NCI-H1048 (cell line): ENCODE data around the gene GRK3.
"Not testable (repeated sequence)": the region's sequence is repeated elsewhere in the genome, so short reads cannot be mapped to it uniquely, and the experiment has no call there.

Experiments used
- DNase-seq: peaks from one replicate; lab custom pipeline; 2025; lab: John Stamatoyannopoulos, UW

The GRK3 gene

GRCh38 chr22:25564320-25564978 lies at the start of gene GRK3:
TSS of gene GRK3 (plus strand) at chr22:25564675. CDS start at chr22:25565041, 366 bp downstream.
- DNase-seq = no peak

GRCh38 chr22:25518000-25518663 lies 46.3 kb upstream of the GRK3 start:
- no peak for DNase-seq

DNA sequence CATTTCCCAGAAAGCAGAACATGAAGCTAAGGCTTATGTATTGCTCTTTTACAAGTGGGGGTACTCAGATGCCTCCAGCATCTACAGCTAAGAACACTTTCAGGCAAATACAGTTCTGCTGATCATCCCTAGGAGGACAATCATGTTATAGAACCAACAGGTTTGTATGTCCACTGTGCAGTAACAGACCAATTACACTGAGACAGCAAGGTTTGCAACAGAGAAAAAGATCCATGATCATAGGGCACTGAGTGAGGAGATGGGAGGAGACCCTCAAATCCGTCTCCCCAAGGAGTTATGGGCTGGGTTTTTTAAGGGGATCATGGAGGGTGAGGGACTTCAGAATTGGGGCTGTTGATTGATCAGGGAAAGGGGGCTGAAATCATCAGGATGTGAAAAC lies 39.1 kb upstream of the GRK3 start:
- DNase-seq = no peak

DNA sequence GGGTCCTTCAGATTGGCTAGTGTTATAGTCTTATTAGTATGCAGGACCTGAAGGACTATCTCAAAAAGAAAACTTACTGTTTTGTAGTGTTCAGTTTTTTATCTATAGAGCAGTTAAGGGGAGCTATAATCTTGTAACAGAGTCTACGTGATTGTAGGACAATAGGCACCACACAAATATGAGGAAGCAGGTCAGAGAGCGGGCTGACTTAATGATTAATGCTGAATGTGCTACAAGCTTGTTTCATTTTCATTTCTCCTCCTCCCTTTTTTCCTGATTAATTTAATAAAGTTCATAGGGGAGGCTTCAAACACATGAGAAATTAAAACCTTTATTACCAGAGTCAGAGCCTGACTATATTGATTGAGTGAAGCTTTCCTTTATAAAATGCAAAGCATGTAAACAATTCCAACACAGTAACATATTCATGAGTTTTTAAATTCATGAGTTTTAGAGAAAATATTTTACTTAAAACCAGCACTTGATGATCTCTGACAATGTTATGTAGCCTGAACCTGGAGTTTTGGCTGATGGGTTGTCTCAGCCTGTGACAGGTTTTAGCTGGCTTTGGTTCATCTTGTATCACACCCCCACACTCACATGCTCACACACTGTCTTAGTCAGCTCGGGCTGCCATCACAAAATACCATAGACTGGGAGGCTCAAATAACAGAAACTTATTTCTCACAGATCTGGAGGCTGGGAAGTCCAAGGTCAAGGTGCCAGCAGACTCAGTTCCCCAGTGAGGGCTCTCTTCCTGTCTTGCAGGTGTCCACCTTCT lies 38.5 kb upstream of the GRK3 start:
- not testable (repeated sequence) for DNase-seq

DNA sequence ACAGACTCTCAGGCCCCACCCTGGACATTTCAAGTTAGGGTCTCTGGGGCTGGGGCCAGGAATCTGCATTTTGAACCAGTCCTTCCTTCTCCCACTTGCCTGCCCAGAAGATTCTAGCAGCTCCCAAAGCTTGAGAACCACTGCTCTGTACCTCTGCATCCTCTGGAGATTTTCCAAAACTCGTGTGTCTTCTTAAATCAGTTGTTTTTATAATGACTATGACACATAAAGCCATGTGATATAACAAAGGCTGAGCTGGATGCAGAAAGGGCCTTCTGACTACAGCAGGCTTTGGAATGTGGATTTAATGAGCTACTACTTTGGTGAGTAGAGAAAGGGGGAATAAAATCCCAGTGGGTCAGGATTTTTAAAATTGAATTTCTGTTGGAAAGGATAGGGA lies 37.5 kb upstream of the GRK3 start:
- DNase-seq = not testable (repeated sequence)

DNA sequence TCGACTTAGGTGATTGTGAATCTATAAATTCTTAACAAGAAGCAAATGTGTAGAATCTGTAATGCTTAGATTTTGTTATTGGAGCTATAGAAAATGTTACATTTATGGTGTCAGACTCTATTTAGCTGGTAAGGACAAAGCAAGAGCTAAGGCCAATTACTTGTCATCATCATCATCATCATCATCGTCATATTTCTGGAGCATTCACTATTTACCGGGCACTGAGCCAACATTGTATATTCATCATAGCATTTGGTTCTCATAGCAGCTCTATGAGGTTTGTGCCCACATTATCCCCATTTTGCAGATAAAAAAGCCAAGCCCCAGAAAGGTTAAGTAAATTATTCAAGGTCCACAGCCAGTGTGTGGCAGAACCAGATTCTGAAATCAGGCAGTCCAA lies 36.4 kb upstream of the GRK3 start:
- not testable (repeated sequence) for DNase-seq

GRCh38 chr22:25529059-25529458 lies 35.4 kb upstream of the GRK3 start:
- DNase-seq = not testable (repeated sequence)

DNA sequence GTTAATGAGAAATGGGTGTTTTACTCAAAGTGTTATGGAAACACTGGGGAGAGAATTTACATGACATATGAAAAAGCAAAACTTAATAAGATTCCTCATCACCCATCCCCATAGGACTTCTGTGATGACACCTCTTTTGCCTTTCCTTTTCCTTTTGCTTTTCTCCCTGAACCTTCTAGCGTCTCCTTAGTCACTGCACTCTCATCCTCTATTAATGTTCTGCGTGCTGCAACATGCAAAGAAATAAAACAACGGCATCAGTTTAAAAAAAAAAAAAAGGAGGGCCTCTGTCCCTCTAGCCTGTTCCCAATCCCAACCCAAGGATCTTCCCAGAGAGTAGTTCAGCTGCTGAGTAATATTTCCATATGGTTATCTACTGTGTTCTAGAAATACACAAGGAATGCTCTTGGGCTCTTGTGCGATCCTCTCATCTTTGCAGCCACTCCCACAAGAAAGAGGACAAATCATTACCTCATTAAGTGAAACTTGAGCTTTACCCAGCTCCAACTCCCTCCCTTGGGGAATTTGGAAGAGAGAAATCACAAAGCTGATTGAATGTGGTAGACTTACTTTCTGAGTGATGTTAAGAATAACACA lies 34.8 kb upstream of the GRK3 start:
- not testable (repeated sequence) for DNase-seq

DNA sequence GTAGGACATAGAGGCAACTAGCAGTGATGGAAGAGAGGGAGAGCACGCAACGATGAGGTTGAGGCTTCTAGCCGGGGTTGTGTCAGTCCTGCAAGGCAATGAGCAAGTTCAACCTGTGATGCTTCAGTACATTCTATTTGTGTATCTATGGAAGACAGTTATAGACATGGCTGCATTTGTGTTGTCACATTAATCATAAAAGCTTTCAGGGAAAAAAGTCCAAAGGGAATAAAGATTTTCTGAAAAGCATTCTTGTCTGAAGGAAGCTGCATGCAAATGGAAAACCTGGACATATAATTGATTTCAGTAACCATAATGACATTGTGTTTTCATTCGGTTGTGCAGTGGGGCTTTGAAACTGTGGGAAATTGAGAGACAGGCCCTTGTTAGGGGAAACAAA lies 32.8 kb upstream of the GRK3 start:
- not testable (repeated sequence) for DNase-seq

- DNase-seq = no peak
These were observed 29.8 kb upstream of the GRK3 start for GRCh38 chr22:25534724-25535123.

- DNase-seq = no peak
These were observed 27.9 kb upstream of the GRK3 start for GRCh38 chr22:25536589-25536988.

DNA sequence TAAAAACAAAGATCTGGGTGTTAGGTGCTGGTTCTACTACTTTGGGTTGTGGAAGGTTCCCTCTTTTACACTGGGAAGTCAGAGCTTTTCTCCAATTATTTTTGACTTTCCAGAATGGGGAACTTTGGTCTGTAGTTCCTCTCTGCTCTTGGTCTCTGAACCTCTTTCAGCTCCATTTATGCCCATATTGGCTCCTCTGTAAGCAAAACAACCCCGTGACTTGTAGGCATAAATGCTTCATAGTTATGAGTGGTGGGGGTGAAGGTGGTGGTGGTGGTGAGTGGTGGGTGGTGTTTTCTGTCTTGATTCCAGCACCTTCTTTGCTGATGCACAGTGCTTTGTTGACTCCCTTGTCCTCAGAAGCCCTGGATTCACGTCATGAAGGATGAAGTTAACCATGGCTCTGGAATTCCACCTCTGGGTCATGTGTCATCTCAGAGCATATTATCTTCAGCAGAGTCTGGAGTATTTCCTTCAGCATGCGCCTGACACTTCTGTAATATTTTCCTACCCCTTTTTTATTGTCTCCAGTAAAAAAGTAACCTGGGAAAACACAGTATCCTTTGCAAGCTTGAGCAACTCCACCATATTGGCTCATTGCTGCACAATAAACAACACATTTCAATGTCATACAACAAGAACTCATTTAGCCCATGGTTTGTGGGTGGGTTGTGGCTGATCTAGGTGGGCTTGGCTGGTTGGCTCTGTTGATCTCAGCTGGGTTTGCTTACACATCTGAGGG lies 24.1 kb upstream of the GRK3 start:
- DNase-seq = no peak

GRCh38 chr22:25540908-25541660 lies 23.4 kb upstream of the GRK3 start:
- DNase-seq = no peak

- no peak for DNase-seq
These were observed 22.3 kb upstream of the GRK3 start for GRCh38 chr22:25542191-25542590.

DNA sequence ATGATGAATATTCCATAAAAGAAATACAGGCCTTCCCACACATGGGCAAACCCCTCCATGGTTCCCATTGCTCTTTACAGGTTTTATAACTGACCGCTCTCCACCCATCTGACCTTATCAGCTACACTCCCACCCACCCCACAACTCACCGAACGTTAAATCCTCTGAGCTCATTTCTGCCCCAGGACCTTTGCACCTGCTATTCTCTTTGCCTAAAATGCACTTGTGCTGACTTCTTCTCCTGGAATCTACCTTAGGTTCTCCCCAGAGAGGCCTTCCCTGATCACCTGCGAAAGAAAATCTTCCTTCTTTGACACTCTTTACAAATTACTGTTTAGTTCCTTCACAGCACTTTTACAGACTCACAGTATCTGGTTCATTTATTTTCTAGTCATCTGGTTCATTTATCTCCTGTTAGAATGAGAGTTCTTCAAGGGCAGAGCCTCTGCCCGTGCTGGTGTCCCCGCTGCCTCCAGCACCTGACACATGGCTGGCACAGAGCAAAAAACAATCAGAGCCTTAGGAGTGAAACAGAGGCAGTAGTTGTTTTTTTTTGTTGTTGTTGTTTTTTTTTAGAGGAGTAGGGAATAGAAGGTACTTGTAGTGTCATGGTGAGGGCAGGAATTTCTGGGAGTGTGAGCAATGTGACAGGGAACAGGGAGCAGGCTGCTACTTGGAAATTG lies 21.6 kb upstream of the GRK3 start:
- no peak for DNase-seq

DNA sequence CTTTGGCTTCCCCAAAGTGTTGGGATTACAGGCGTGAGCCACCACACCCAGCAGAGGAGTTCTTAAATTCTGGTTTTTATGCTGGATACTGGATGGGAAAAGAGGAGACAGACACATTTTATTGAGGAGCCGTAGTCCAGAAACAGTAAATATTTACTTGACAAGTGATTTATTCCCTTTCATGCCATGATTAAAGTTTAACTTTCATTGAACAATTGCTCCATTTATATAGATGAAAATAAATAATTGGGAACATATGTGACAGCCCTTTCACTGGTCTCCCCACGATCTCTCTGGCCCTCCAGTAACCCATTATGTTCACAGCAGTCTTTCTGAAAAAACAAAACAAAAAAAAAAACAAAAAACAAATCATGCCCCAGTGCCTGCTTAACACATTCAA lies 19.3 kb upstream of the GRK3 start:
- DNase-seq = no peak

GRCh38 chr22:25545672-25546071 lies 18.8 kb upstream of the GRK3 start:
- DNase-seq = no peak

DNA sequence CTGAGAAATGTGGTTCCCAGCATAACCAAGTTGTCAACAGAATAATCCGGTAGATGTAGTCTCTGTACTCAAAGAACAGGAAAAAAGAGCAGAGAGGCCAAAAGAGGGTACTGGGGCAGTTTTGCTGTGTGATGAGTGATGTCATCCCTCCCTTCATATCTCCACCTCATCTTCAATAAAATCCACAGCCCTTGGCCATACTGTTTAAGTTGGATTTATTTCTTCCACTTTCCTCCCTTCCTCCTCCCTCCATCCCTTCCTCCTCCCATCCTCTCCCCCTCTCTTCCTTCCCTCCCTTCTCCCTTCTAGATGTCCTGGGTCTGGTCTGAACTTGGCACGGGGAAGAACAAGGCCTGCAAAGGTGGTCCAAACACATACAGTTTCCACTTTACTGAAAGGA lies 18.2 kb upstream of the GRK3 start:
- DNase-seq = no peak

GRCh38 chr22:25546751-25547150 lies 17.7 kb upstream of the GRK3 start:
- DNase-seq = no peak

DNA sequence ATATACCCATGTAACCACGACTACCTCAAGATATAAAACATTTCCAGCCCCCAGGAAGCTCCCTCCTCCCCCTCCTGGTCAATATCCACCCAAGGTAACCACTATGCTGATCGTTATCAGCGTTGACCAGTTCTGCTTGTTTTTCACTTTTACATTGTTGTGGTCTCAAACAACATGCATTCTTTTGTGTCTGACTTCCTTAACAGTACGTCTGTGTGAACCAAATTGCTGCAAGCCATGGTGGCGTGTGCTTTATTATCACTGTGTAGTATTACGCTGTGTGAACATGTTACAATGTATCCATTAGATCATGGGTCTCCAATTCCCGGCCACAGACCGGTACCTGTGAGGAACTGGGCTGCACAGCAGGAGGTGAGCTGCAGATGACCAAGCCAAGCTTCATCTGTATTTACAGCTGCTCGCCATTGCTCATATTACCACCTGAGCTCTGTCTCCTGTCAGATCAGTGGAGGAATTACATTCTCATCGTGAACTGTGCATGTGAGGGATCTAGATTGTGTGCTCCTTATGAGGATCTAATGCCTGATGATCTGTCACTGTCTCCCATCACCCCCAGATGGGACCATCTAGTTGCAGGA lies 15.5 kb upstream of the GRK3 start:
- DNase-seq = no peak
